ENCODE measurements around the gene RIMBP2. TPM values are rescaled to one million over a fixed set of nuclear protein-coding genes. Genes with fewer than 3 reads are reported as not detected.

The RIMBP2 gene
- total RNA-seq, 6 experiments from 2014 or later, result not detected

DNA sequence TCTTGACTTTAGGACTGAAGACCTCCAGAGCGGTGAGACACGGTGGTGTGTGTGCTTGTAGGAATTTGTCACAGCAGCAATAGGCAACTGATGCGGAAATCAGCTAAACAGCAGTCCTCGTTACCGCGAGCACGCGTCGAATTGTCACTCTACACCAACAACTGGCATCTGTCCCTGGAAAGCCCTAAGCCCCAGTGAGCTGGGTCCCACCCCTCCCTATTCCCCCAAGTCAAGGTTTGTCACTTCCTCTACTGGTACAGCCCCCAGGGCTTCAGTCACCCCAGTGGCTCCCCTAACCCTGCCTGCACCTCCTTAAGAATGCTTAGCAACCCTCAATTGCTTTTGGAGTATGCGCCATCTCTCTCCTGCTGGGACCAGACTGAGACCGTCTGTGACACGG is 204.8 kb downstream of the RIMBP2 start:
- peaks cover 73% of the 10 kb centered on the region for H3K9me3 Mint-ChIP-seq
- no peak overlapping the region for H3K27ac Mint-ChIP-seq
- no peak overlapping the region for H3K4me3 Mint-ChIP-seq
- TF ChIP-seq, protein P1, sequence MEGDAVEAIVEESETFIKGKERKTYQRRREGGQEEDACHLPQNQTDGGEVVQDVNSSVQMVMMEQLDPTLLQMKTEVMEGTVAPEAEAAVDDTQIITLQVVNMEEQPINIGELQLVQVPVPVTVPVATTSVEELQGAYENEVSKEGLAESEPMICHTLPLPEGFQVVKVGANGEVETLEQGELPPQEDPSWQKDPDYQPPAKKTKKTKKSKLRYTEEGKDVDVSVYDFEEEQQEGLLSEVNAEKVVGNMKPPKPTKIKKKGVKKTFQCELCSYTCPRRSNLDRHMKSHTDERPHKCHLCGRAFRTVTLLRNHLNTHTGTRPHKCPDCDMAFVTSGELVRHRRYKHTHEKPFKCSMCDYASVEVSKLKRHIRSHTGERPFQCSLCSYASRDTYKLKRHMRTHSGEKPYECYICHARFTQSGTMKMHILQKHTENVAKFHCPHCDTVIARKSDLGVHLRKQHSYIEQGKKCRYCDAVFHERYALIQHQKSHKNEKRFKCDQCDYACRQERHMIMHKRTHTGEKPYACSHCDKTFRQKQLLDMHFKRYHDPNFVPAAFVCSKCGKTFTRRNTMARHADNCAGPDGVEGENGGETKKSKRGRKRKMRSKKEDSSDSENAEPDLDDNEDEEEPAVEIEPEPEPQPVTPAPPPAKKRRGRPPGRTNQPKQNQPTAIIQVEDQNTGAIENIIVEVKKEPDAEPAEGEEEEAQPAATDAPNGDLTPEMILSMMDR (IDR thresholded peaks at IDR 0.05), result no peak
- H3K27me3 Mint-ChIP-seq (ENCODE audit: insufficient read depth), result peaks cover 3% of the 10 kb centered on the region; the same call in 1 of the 2 replicates
- no peaks in the 10 kb centered on the region for H3K4me1 Mint-ChIP-seq (ENCODE audit: low read depth)
- DNase-seq, result no peak
- 0 out of 2 replicates have a peak, but pooled peaks cover 6% of the 10 kb centered on the region for H3K36me3 Mint-ChIP-seq (ENCODE audit: low read depth)

DNA sequence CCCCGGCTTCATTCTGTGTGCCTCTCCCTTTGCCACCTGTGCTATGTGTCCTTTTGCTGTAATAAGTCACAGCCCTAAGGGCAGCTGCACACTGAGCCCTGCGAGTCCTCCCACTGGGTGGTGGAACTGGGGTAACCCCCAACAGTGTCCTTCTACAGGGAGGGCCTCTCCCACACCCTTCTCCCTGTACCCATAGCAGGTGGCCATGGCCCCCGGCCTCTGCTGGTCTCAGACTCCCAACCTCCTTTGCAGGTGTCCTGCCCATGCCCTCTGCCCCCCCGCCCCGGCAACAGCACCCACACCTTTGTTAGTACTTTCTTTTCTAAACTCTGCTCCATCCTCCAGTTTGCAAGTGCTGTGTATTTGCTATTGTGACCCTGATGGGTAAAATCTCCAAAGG is 206.6 kb downstream of the RIMBP2 start:
- H3K27ac Mint-ChIP-seq, result no peak overlapping the region
- no peak overlapping the region for H3K4me3 Mint-ChIP-seq
- no peaks in the 10 kb centered on the region for H3K36me3 Mint-ChIP-seq (ENCODE audit: low read depth)

DNA sequence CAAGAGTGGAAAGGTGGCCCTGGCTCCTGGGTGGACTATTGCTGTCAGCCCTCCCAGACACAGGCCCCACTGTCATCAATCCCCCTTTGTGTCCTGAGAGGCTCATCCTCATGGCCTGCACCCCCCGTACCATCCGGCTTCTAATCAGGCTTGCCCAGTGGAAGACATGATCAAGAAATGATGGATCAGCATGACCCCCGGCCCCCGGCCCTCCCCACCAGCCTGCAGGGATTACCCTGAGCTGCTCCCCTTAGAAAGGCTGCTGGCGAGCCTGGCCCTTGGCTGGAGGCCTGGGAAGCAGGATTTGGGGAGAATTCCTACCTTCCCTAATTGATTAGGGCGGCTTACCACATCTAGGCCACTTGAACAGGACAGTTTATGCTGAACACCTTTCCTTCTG is 207.3 kb downstream of the RIMBP2 start:
- Mint-ChIP-seq H3K27ac (no peak overlapping the region), H3K4me3 (no peak overlapping the region), H3K36me3 (ENCODE audit: low read depth) (no peaks in the 10 kb centered on the region), H3K27me3 (ENCODE audit: insufficient read depth) (0 out of 2 replicates have a peak, but pooled peaks cover 1% of the 10 kb centered on the region), H3K4me1 (ENCODE audit: low read depth) (no peaks in the 10 kb centered on the region), H3K9me3 (peaks cover 63% of the 10 kb centered on the region)
- TF ChIP-seq, protein P1 (IDR thresholded peaks at IDR 0.05), result no peak
- no peak for DNase-seq

More for the DNA sequence above, 206.6 kb downstream of the RIMBP2 start:
- TF ChIP-seq, protein P1 (IDR thresholded peaks at IDR 0.05), result no peak
- Mint-ChIP-seq H3K27me3 (ENCODE audit: insufficient read depth) (0 out of 2 replicates have a peak, but pooled peaks cover 1% of the 10 kb centered on the region), H3K9me3 (peaks cover 63% of the 10 kb centered on the region), H3K4me1 (ENCODE audit: low read depth) (no peaks in the 10 kb centered on the region)
- DNase-seq, result no peak

DNA sequence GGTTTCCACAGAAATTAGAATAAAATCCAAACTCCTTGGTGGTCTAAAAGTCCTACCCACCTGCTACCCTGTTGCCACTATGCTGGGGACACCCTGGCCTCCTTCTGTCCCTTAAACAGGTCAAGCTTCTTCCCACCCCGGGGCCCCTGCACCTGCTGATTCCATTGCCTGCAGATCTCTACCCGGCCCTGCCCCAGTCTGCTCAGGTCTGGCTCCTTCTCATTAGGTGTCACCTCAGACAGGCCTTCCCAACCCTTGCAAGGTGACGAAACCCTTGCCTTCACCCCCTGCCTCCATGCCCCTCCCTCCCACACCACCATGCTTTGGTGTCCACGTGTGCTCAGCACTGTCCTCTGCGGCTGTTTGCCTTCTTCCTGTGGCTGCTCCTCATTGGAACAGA is 207.8 kb downstream of the RIMBP2 start:
- 0 out of 2 replicates have a peak, but pooled peaks cover 1% of the 10 kb centered on the region for H3K27me3 Mint-ChIP-seq (ENCODE audit: insufficient read depth)
- H3K4me1 Mint-ChIP-seq (ENCODE audit: low read depth), result no peaks in the 10 kb centered on the region

DNA sequence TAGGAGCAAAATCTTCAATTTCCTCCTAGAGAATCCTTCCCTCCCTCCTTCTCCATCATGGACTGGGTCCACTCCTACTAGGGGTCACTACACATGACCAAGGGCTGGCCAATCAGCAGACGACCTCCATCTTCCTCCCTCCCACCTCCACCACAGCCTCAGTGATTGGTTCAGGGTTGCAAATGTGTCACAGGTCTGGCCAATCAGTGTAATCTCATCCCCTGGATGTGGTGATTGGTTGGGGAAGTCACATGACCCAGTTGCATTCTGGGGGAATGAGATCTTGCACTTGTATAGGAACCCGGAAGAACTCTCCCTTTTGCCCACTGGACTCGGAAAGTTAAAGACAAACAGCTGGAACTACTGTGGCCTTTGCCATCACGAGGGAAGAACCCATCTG is 209.3 kb downstream of the RIMBP2 start:
- no peaks in the 10 kb centered on the region for H3K4me1 Mint-ChIP-seq (ENCODE audit: low read depth)
- no peak overlapping the region for H3K4me3 Mint-ChIP-seq
- H3K27me3 Mint-ChIP-seq (ENCODE audit: insufficient read depth), result 0 out of 2 replicates have a peak, but pooled peaks cover 1% of the 10 kb centered on the region
- DNase-seq, result no peak
- peaks cover 61% of the 10 kb centered on the region for H3K9me3 Mint-ChIP-seq
- no peaks in the 10 kb centered on the region; the same call in 1 of the 2 replicates for H3K36me3 Mint-ChIP-seq (ENCODE audit: low read depth)
- H3K27ac Mint-ChIP-seq, result no peak overlapping the region
- TF ChIP-seq, protein P1 (IDR thresholded peaks at IDR 0.05), result no peak

More for the DNA sequence above, 207.8 kb downstream of the RIMBP2 start:
- TF ChIP-seq, protein P1 (IDR thresholded peaks at IDR 0.05), result no peak
- H3K27ac Mint-ChIP-seq, result no peak overlapping the region
- H3K9me3 Mint-ChIP-seq, result peaks cover 64% of the 10 kb centered on the region
- H3K4me3 Mint-ChIP-seq, result no peak overlapping the region
- no peaks in the 10 kb centered on the region; the same call in 1 of the 2 replicates for H3K36me3 Mint-ChIP-seq (ENCODE audit: low read depth)
- no peak for DNase-seq

Data from HFFc6 (cell line).